Adrenal gland (tissue), 12 donors: ENCODE data around the gene CYB561. TPM values are rescaled to one million over a fixed set of nuclear protein-coding genes. Genes with fewer than 3 reads are reported as not detected.

ENCODE experiments used
- DNase-seq, 7 donors: peaks; one replicate each; pipeline ENCODE4 v3.0.0-alpha.2; 2019 to 2020
- H3K27ac ChIP-seq, 5 donors: fragments of 200-600 bp; sonication (generic) in 4 of 5; 1 replicate in 3 of 5; 2 replicates in 2 of 5; pipeline versions ENCODE4 v1.5.1 to v1.8.0; 2016 to 2020; ENCODE audit warnings: mild to moderate bottlenecking in 1 of 5
- H3K27me3 ChIP-seq: fragments of 200-600 bp; 2 replicates; pipeline ENCODE4 v1.8.0; 2021
- H3K36me3 ChIP-seq, 2 donors: fragments of 200-600 bp; replicated peaks in 1 of 2; 1 replicate in 1 of 2; 2 replicates in 1 of 2; pipeline versions ENCODE4 v1.5.1 to v1.8.0; 2018 to 2022
- H3K4me1 ChIP-seq, 2 donors: fragments of 200-600 bp; replicated peaks in 1 of 2; 1 replicate in 1 of 2; 2 replicates in 1 of 2; pipeline versions ENCODE4 v1.5.1 to v1.8.0; 2018 to 2021
- H3K4me3 ChIP-seq, 4 donors: fragments of 200-600 bp; sonication (generic) in 3 of 4; one replicate each; pipeline ENCODE4 v1.5.1; 2016 to 2018
- H3K9me3 ChIP-seq, 3 donors: fragments of 200-600 bp; sonication (generic) in 1 of 3; replicated peaks in 1 of 3; 1 replicate in 2 of 3; 2 replicates in 1 of 3; pipeline versions ENCODE4 v1.5.1 to v1.8.0; 2016 to 2021
- CTCF ChIP-seq, 6 experiments: fragments of 450-650 bp in 4 of 6; fragments of 200-600 bp in 2 of 6; sonication (generic) in 1 of 6; IDR thresholded peaks; 1 replicate in 5 of 6; 2 replicates in 1 of 6; pipeline versions ENCODE4 v1.5.1 to v1.8.0; 2016 to 2021; ENCODE audit warnings: antibody characterized with exemption in 6 of 6, mild to moderate bottlenecking in 2 of 6, moderate library complexity in 1 of 6
- POLR2A ChIP-seq, 2 donors: fragments of 450-650 bp; IDR thresholded peaks; one replicate each; pipeline ENCODE4 v1.6.1; 2017; ENCODE audit warnings: antibody characterized with exemption in 2 of 2, mild to moderate bottlenecking in 2 of 2, moderate library complexity in 1 of 2
- whole genome bisulfite sequencing, 4 donors: extraction: QIAGEN DNeasy Blood & Tissue Kit in 2 of 4; methylation state at CpG; one replicate each; pipeline versions ENCODE4 v1.1.5 to v1.1.7; 2013 to 2017; 5-methylcytosine and 5-hydroxymethylcytosine counted together
- intact Hi-C, 2 donors: fragments of 100-400 bp; cut with DNase I; formaldehyde crosslinking; loops; one replicate each; pipeline versions ENCODE4 v1.14.1 to v1.15.0; 2022 to 2023
- polyA plus RNA-seq, 3 donors: library from polyadenylated mRNA; stranded (reverse); fragments of 200-250 nt in 2 of 3; fragments of 350-450 nt in 1 of 3; fragmentation: Illumina TruSeq in 1 of 3; extraction: RNeasy Lipid Tissue Mini Kit (QIAGEN cat#74804) in 1 of 3; gene quantifications; one replicate each; pipeline ENCODE4 v1.2.3, GENCODE V29; 2013 to 2014
- total RNA-seq, 9 donors: library from RNA; depleted of rRNA in 4 of 9; stranded (reverse); fragments of >200 nt in 4 of 9; fragments of 120-200 nt in 1 of 9; fragmentation: NEBNext Ultra II Directional in 1 of 9; extraction: Animal tissue kit (Norgen Biotek cat#: 25700) in 1 of 9; gene quantifications; one replicate each; pipeline versions ENCODE4 v1.1.0 to v1.2.4, GENCODE V29; 2013 to 2023
- donor health status: healthy with polysubstance abuse.
- donor health status: Bipolar disorder and iron deficiency.
- donor health status: DM: yes; HTN: yes; CAD: no.
- donor health status: DM: no; HTN: no; CAD: no.
- donor health status: DM: no; HTN: no; CAD: no.
- donor health status: DM: yes; HTN: yes; CAD: no.

CYB561 gene
- total and polyA plus RNA-seq, 12 donors: 14.3 to 195 (median 68.4) TPM

GRCh38 chr17:63479495-63480184 is 33.5 kb upstream of the CYB561 start:
- H3K27me3 ChIP-seq: no peaks in the 10 kb centered on the region
- no peaks in the 10 kb centered on the region for H3K9me3 ChIP-seq
- TF ChIP-seq CTCF (IDR thresholded peaks at IDR 0.05) (no peak), POLR2A (IDR thresholded peaks at IDR 0.05) (no peak)
- 84 to 94% (median 85%) methylated on average over 11 to 17 of the region's 17 CpGs for WGBS, 4 donors
- H3K4me3 ChIP-seq: no peak overlapping the region
- H3K27ac ChIP-seq: no peak overlapping the region
- intact Hi-C loops: loop anchor here (2.0 to 10.0 kb wide), 3 partner anchors 52 to 135 kb away; no protein-coding TSS in a partner anchor
- H3K36me3 ChIP-seq: no peaks in the 10 kb centered on the region
- no peak for DNase-seq
- H3K4me1 ChIP-seq: peaks cover 15 to 32% of the 10 kb centered on the region in 2 donors

GRCh38 chr17:63478814-63479494 is 32.8 kb upstream of the CYB561 start:
- DNase-seq: peak; percentile 85 to 93 (median 90)
- 39 to 68% (median 40%) methylated on average over 9 to 16 of the region's 16 CpGs for WGBS, 4 donors
- intact Hi-C loops: loop anchor here in 1 of 2 donors (5.0 kb wide), 1 partner anchor 52 kb away; no protein-coding TSS in a partner anchor
- H3K27ac ChIP-seq: no peak overlapping the region
- peak; percentile 59 to 91 (median 80) for TF ChIP-seq CTCF (IDR thresholded peaks at IDR 0.05)
- TF ChIP-seq POLR2A (IDR thresholded peaks at IDR 0.05): no peak
- H3K36me3 ChIP-seq: no peaks in the 10 kb centered on the region
- peaks cover 17 to 36% of the 10 kb centered on the region in 2 donors for H3K4me1 ChIP-seq
- no peaks in the 10 kb centered on the region for H3K9me3 ChIP-seq
- H3K27me3 ChIP-seq: no peaks in the 10 kb centered on the region
- no peak overlapping the region for H3K4me3 ChIP-seq

GRCh38 chr17:63477480-63478440 is 31.7 kb upstream of the CYB561 start:
- peak overlapping the region in 1 of 5 donors; percentile 85 for H3K27ac ChIP-seq
- WGBS, 4 donors: 18 to 27% (median 22%) methylated on average over 6 to 44 of the region's 44 CpGs
- H3K36me3 ChIP-seq: no peaks in the 10 kb centered on the region
- peak overlapping the region in 1 of 4 donors; percentile 73 for H3K4me3 ChIP-seq
- peaks cover 22 to 41% of the 10 kb centered on the region in 2 donors for H3K4me1 ChIP-seq
- DNase-seq: peak in 1 of 7 donors; percentile 36
- TF ChIP-seq POLR2A (IDR thresholded peaks at IDR 0.05) (no peak), CTCF (IDR thresholded peaks at IDR 0.05) (no peak)
- intact Hi-C loops: loop anchor here in 1 of 2 donors (5.0 kb wide), 1 partner anchor 50 kb away; no protein-coding TSS in a partner anchor
- H3K9me3 ChIP-seq: no peaks in the 10 kb centered on the region
- no peaks in the 10 kb centered on the region for H3K27me3 ChIP-seq
